Osteocyte (in vitro differentiated cells): Measurements from ENCODE around the gene INTU. TPM values are rescaled to one million over a fixed set of nuclear protein-coding genes. Genes with fewer than 3 reads are reported as not detected.

Experiments used
- DNase-seq: peaks from one replicate; pipeline ENCODE4 v3.0.0; 2021; ENCODE audit warnings: mixed read lengths; ENCODE audit not compliant: unreplicated experiment; ENCODE audit errors: extremely low spot score
- H3K27ac Mint-ChIP-seq: one replicate; pipeline ENCODE4 v1.8.0; 2021; ENCODE audit warnings: mild to moderate bottlenecking, mixed read lengths; ENCODE audit not compliant: unreplicated experiment
- H3K27me3 Mint-ChIP-seq: one replicate; pipeline ENCODE4 v1.8.0; 2021; ENCODE audit warnings: mixed read lengths; ENCODE audit not compliant: unreplicated experiment
- H3K36me3 Mint-ChIP-seq: one replicate; pipeline ENCODE4 v1.8.0; 2021; ENCODE audit warnings: mixed read lengths; ENCODE audit not compliant: unreplicated experiment
- H3K4me1 Mint-ChIP-seq: one replicate; pipeline ENCODE4 v1.8.0; 2021; ENCODE audit warnings: mixed read lengths; ENCODE audit not compliant: unreplicated experiment
- H3K4me3 Mint-ChIP-seq: one replicate; pipeline ENCODE4 v1.8.0; 2021; ENCODE audit warnings: mild to moderate bottlenecking, moderate library complexity, mixed read lengths; ENCODE audit not compliant: unreplicated experiment
- H3K9me3 Mint-ChIP-seq: one replicate; pipeline ENCODE4 v1.8.0; 2021; ENCODE audit warnings: mixed read lengths; ENCODE audit not compliant: unreplicated experiment
- total RNA-seq: library from RNA; stranded (reverse); gene quantifications from 2 replicates; pipeline ENCODE4 v1.2.1, GENCODE V29; 2021
- TF ChIP-seq, protein P1 (sequence below): fragments of 200-600 bp; sonication (generic); IDR thresholded peaks from 2 replicates; pipeline ENCODE4 v1.5.0; 2021; ENCODE audit warnings: antibody characterized with exemption, mild to moderate bottlenecking, moderate library complexity

Gene INTU
- total RNA-seq, 1 donor from 2014 or later, result 6.0 TPM

DNA sequence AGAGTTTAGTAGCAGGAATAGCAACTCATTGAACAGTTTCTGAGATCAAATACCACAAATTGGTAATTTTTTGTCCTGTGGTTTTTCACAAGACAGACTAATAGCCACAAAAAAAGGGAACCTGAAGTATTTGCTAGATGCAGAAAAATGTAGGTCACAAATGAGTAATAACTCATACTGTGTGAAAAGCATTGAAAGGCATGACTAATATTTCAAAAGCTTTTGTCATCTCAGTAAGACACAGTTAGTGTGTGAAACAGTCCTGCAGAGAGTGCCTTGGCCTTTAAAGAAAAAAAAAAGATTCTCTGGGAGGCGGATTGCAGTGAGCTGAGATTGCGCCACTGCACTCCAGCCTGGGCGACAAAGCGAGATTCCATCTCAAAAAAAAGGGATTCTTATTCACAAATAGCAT, 66.0 kb downstream of the INTU start:
- peaks cover 11% of the 10 kb centered on the region for H3K9me3 Mint-ChIP-seq
- H3K36me3 Mint-ChIP-seq, result peaks cover 10% of the 10 kb centered on the region
- H3K4me1 Mint-ChIP-seq, result peaks cover 12% of the 10 kb centered on the region
- no peak overlapping the region for H3K4me3 Mint-ChIP-seq
- H3K27ac Mint-ChIP-seq, result peak overlapping the region; percentile 56
- no peak for DNase-seq
- H3K27me3 Mint-ChIP-seq, result no peaks in the 10 kb centered on the region
- TF ChIP-seq, protein P1, sequence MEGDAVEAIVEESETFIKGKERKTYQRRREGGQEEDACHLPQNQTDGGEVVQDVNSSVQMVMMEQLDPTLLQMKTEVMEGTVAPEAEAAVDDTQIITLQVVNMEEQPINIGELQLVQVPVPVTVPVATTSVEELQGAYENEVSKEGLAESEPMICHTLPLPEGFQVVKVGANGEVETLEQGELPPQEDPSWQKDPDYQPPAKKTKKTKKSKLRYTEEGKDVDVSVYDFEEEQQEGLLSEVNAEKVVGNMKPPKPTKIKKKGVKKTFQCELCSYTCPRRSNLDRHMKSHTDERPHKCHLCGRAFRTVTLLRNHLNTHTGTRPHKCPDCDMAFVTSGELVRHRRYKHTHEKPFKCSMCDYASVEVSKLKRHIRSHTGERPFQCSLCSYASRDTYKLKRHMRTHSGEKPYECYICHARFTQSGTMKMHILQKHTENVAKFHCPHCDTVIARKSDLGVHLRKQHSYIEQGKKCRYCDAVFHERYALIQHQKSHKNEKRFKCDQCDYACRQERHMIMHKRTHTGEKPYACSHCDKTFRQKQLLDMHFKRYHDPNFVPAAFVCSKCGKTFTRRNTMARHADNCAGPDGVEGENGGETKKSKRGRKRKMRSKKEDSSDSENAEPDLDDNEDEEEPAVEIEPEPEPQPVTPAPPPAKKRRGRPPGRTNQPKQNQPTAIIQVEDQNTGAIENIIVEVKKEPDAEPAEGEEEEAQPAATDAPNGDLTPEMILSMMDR, result no peak

- Mint-ChIP-seq H3K27ac (no peak overlapping the region), H3K4me1 (peaks cover 4% of the 10 kb centered on the region), H3K36me3 (peaks cover 21% of the 10 kb centered on the region), H3K9me3 (no peaks in the 10 kb centered on the region), H3K27me3 (no peaks in the 10 kb centered on the region), H3K4me3 (no peak overlapping the region)
- no peak for DNase-seq
- TF ChIP-seq, protein P1, result no peak
These were observed 76.2 kb downstream of the INTU start for GRCh38 chr4:127708985-127709384.

GRCh38 chr4:127709456-127709855, 76.7 kb downstream of the INTU start:
- Mint-ChIP-seq H3K36me3 (peaks cover 22% of the 10 kb centered on the region), H3K4me3 (no peak overlapping the region), H3K4me1 (peaks cover 4% of the 10 kb centered on the region), H3K9me3 (no peaks in the 10 kb centered on the region), H3K27me3 (no peaks in the 10 kb centered on the region), H3K27ac (no peak overlapping the region)
- TF ChIP-seq, protein P1, result no peak
- DNase-seq, result no peak

- Mint-ChIP-seq H3K9me3 (no peaks in the 10 kb centered on the region), H3K4me3 (no peak within 1 kb of the TSS), H3K27me3 (peaks cover 9% of the 10 kb centered on the region), H3K36me3 (no peaks in the 10 kb centered on the region), H3K4me1 (no peaks in the 10 kb centered on the region), H3K27ac (no peak within 1 kb of the TSS)
- DNase-seq, result no peak
- TF ChIP-seq, protein P1, result no peak
These were observed 97.6 kb downstream of the INTU start, which contains the start of gene SLC25A31 for GRCh38 chr4:127730142-127730913. SLC25A31 (plus strand) TSS chr4:127730400; CDS start chr4:127730546, 146 bp downstream.

DNA sequence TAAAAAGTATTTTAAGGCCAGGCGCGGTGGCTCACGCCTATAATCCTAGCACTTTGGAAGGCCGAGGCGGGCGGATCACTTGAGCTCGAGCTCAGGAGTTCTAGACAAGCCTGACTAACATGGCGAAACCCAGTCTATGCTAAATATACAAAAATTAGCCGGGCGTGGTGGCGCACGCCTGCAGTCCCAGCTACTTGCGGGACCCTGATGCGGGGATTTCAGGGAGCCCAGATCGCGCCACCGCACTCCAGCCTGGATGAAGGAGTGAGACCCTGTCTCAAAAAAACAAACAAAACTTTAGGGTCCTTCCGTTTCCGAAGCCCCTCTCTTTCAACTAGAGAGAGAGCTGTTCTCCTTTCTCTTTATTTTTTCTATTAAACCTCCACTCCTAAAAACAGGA, 98.6 kb downstream of the INTU start:
- no peak overlapping the region for H3K4me3 Mint-ChIP-seq
- H3K36me3 Mint-ChIP-seq, result no peaks in the 10 kb centered on the region
- DNase-seq, result no peak
- H3K27me3 Mint-ChIP-seq, result peaks cover 9% of the 10 kb centered on the region
- TF ChIP-seq, protein P1, result no peak
- no peaks in the 10 kb centered on the region for H3K9me3 Mint-ChIP-seq
- no peak overlapping the region for H3K27ac Mint-ChIP-seq
- H3K4me1 Mint-ChIP-seq, result no peaks in the 10 kb centered on the region
